Endothelial cell of umbilical vein (primary cell): ENCODE results near the gene HELQ. TPM values are rescaled to one million over a fixed set of nuclear protein-coding genes. Genes with fewer than 3 reads are reported as not detected.

Experiments used
- BruUV-seq: library from RNA; stranded (reverse); fragments of 400-500 nt; replicated peaks from 2 replicates; lab custom pipeline; 2021; lab: Mats Ljungman, UMichigan
- CTCF ChIA-PET: fragments of 300-600, 350-600 bp; sonication (Branson Sonifier 250); formaldehyde crosslinking; loops from one replicate; lab custom pipeline; 2021; ENCODE audit warnings: antibody characterized with exemption, inconsistent platforms; lab: Charles Lee
- POLR2A ChIA-PET: fragments of 300-600, 350-600 bp; sonication (Branson Sonifier 250); formaldehyde crosslinking; loops from one replicate; lab custom pipeline; 2021; ENCODE audit warnings: antibody characterized with exemption, inconsistent platforms; lab: Charles Lee
- DNase-seq: peaks from one replicate; pipeline ENCODE4 v3.0.0-alpha.2; 2011; ENCODE audit warnings: low read depth, low spot score
- FAIRE-seq: peaks from 2 replicates; lab custom pipeline; 2011; peaks lifted over from hg19 to GRCh38; lab: Jason Lieb, UNC
- H2AFZ ChIP-seq: 2 replicates; pipeline ENCODE4 v1.6.0; 2012; ENCODE audit warnings: low read depth, low read length, control low read depth, inconsistent platforms
- H3K27ac ChIP-seq: 2 replicates; pipeline ENCODE4 v1.5.1; 2011; ENCODE audit warnings: low read depth, mild to moderate bottlenecking, control low read depth, low read length, moderate library complexity; ENCODE audit not compliant: insufficient read depth
- H3K27me3 ChIP-seq, 2 experiments: 2 replicates each; pipeline versions ENCODE4 v1.6.0 to v1.6.1; 2011; ENCODE audit warnings: low read length in 2 of 2, mixed read lengths in 1 of 2; ENCODE audit not compliant: control insufficient read depth in 2 of 2, insufficient read depth in 2 of 2
- H3K36me3 ChIP-seq, 2 experiments: 2 replicates in 1 of 2; 3 replicates in 1 of 2; pipeline ENCODE4 v1.5.1; 2011; ENCODE audit warnings: low read length in 2 of 2, mild to moderate bottlenecking in 1 of 2, moderate library complexity in 1 of 2; ENCODE audit not compliant: control insufficient read depth in 2 of 2, insufficient read depth in 2 of 2; ENCODE audit errors: extremely low read depth in 1 of 2
- H3K4me1 ChIP-seq: 3 replicates; pipeline ENCODE4 v1.5.1; 2011; ENCODE audit warnings: mild to moderate bottlenecking, low read length; ENCODE audit not compliant: control insufficient read depth, insufficient read depth; ENCODE audit errors: extremely low read depth
- H3K4me2 ChIP-seq: 2 replicates; pipeline ENCODE4 v1.6.1; 2011; ENCODE audit warnings: low read length, control low read depth, mixed read lengths; ENCODE audit not compliant: insufficient read depth
- H3K4me3 ChIP-seq, 3 experiments: fragments of 200-600 bp in 1 of 3; sonication (generic), shearing (Covaris generic) in 1 of 3; replicated peaks in 1 of 3; 2 replicates each; pipeline ENCODE4 v1.5.1; 2011 to 2016; ENCODE audit warnings: control low read depth in 3 of 3, low read length in 3 of 3, mild to moderate bottlenecking in 2 of 3, inconsistent platforms in 1 of 3, low read depth in 1 of 3, moderate library complexity in 1 of 3; ENCODE audit not compliant: insufficient read depth in 1 of 3
- H3K79me2 ChIP-seq: 2 replicates; pipeline ENCODE4 v1.6.0; 2012; ENCODE audit warnings: low read length, inconsistent platforms; ENCODE audit not compliant: control insufficient read depth, insufficient read depth
- H3K9ac ChIP-seq: replicated peaks from 2 replicates; pipeline ENCODE3; 2011; ENCODE audit warnings: low read length, control low read depth; ENCODE audit not compliant: insufficient read depth; ENCODE audit errors: extremely low read depth
- H3K9me1 ChIP-seq: replicated peaks from 3 replicates; pipeline ENCODE4 v1.6.0; 2011; ENCODE audit warnings: mild to moderate bottlenecking, low read length; ENCODE audit not compliant: control insufficient read depth, insufficient read depth; ENCODE audit errors: extremely low read depth
- H3K9me3 ChIP-seq: replicated peaks from 2 replicates; pipeline ENCODE4 v1.5.1; 2012; ENCODE audit warnings: low read length, inconsistent platforms; ENCODE audit not compliant: control insufficient read depth, insufficient read depth
- H4K20me1 ChIP-seq: replicated peaks from 2 replicates; pipeline ENCODE3; 2011; ENCODE audit warnings: mild to moderate bottlenecking, low read length; ENCODE audit not compliant: control insufficient read depth, insufficient read depth; ENCODE audit errors: extremely low read depth
- EZH2 ChIP-seq: IDR thresholded peaks from 2 replicates; pipeline ENCODE4 v1.6.1; 2012; ENCODE audit warnings: borderline replicate concordance, low read depth, mild to moderate bottlenecking, moderate library complexity, low read length, inconsistent platforms; ENCODE audit not compliant: severe bottlenecking
- FOS ChIP-seq: IDR thresholded peaks from 2 replicates; pipeline ENCODE4 v1.6.1; 2011; ENCODE audit warnings: mild to moderate bottlenecking, low read length, moderate library complexity, borderline replicate concordance; ENCODE audit not compliant: insufficient read depth
- GATA2 ChIP-seq: IDR thresholded peaks from 2 replicates; pipeline ENCODE4 v1.7.0; 2011; ENCODE audit warnings: low read depth, mild to moderate bottlenecking, moderate library complexity, mixed read lengths, low read length; ENCODE audit not compliant: insufficient read length, insufficient read depth
- JUN ChIP-seq: IDR thresholded peaks from 2 replicates; pipeline ENCODE4 v1.6.1; 2011; ENCODE audit warnings: borderline replicate concordance, low read depth; ENCODE audit not compliant: insufficient read length, insufficient read depth
- MAX ChIP-seq: IDR thresholded peaks from 2 replicates; pipeline ENCODE4 v1.6.1; 2011; ENCODE audit not compliant: insufficient read depth, insufficient read length
- MYC ChIP-seq: IDR thresholded peaks from one replicate; pipeline ENCODE4 v1.6.1; 2011; ENCODE audit warnings: mild to moderate bottlenecking, low read depth, low read length
- POLR2A ChIP-seq: IDR thresholded peaks from 2 replicates; pipeline ENCODE4 v1.6.1; 2012; ENCODE audit warnings: low read depth, mild to moderate bottlenecking, control low read depth, low read length
- POLR2AphosphoS5 ChIP-seq: IDR thresholded peaks from 2 replicates; pipeline ENCODE4 v1.6.1; 2012; ENCODE audit warnings: low read depth, mild to moderate bottlenecking, control low read depth, low read length, moderate library complexity; ENCODE audit not compliant: insufficient read depth
- dilution Hi-C: fragments of 300-500 bp; cut with MboI; formaldehyde crosslinking; loops from one replicate; pipeline ENCODE4 v1.15.0; 2019; ENCODE audit warnings: low sequenced_read_pairs; ENCODE audit not compliant: extremely low pct_ligation_motif_present
- intact Hi-C: fragments of 100-400 bp; cut with micrococcal nuclease; formaldehyde crosslinking; loops from one replicate; pipeline ENCODE4 v1.10.0; 2022
- polyA plus RNA-seq, 4 experiments: library from polyadenylated mRNA; depleted of rRNA in 3 of 4; stranded (reverse) in 3 of 4; unstranded in 1 of 4; fragments of >200 nt; gene quantifications; 2 replicates each; pipeline versions ENCODE4 v1.2.1 to v1.2.3, GENCODE V29; 2011 to 2012; ENCODE audit warnings: missing spikeins in 1 of 4
- total RNA-seq: library from RNA; stranded (reverse); gene quantifications from 2 replicates; pipeline ENCODE4 v1.2.3, GENCODE V29; 2021
- TF ChIP-seq, protein P1 (sequence below), 2 donors: IDR thresholded peaks; 1 replicate in 1 of 2; 2 replicates in 1 of 2; pipeline ENCODE4 v1.5.1; 2011; ENCODE audit warnings: low read length in 2 of 2, mild to moderate bottlenecking in 2 of 2, moderate library complexity in 2 of 2, control low read depth in 1 of 2, inconsistent platforms in 1 of 2, low read depth in 1 of 2; ENCODE audit not compliant: insufficient read depth in 1 of 2; ENCODE audit errors: extremely low read depth in 1 of 2

The HELQ gene
- total and polyA plus RNA-seq, 2 donors (not counting 3 experiments of a cell fraction or from before 2014, with no cell fraction given), result 8.7 to 11.1 TPM

DNA sequence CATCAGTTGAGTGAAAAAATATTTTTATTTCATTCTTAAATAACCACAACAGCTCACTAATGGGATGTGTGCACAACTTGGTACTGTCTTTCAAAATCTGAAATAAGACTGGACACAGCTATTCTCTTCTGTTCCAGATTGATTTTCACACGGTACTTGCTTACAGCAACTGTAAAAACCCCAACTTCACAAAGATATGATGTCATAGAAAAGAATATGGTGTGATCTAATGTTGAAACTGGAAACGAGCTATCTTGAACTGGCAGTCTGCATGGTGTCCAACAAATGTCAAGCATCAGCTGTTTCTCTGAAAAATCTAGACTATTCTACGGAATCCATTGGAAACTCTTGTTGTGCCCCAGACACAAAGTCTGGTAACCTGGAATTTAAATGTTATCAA, 14.7 kb downstream of the HELQ start:
- ChIA-PET CTCF (interaction anchor here (0.9 kb wide), 1 partner anchor 159 kb away, joined by 4 read pairs; no protein-coding TSS in a partner anchor), POLR2A (no interaction called here)
- TF ChIP-seq MYC (no peak), JUN (peak; percentile 3)
- Histone ChIP-seq H3K4me3 (no peak overlapping the region), H3K4me1 (no peaks in the 10 kb centered on the region), H3K9me3 (no peaks in the 10 kb centered on the region), H3K79me2 (no peaks in the 10 kb centered on the region), H3K9ac (no peak overlapping the region), H3K36me3 (peaks cover 0 to 2% of the 10 kb centered on the region in 2 experiments), H3K4me2 (no peak overlapping the region), H4K20me1 (no peaks in the 10 kb centered on the region), H2AFZ (no peak overlapping the region), H3K9me1 (no peaks in the 10 kb centered on the region), H3K27ac (no peak overlapping the region), H3K27me3 (no peaks in the 10 kb centered on the region)
- BruUV-seq, result no TSS peak
- dilution Hi-C loops, result no loop called here
- DNase-seq (no peak), FAIRE-seq (no peak)
- intact Hi-C loops, result no loop called here

DNA sequence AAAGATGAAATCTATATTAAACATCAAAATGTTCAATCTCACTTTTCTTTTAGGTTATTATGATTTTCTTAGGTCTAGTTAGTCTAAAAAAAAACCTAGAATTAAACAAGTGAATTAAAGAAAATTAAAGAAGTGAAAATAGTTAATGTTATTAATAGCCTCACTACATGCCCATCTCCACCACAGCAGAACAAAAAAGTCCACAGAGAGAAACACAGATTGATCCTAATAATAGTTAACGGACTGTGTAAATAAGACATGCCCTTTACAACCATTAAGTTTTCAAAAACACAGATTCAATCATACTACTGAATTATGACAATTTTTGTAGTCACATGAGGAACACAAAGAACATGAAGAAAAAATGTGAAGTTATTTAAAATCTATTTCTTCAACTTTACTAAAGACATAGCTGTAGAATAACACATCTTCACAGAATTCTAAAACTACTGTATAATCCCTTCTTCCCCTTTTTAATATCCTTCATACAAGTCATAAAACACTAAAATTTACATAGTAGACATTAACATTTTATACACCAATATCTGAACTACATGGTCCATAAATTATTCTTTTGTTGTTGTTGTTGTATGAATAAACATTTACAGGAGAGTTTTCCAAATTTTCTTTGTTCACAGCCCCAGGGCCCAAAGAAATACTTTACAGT, 15.3 kb downstream of the HELQ start:
- dilution Hi-C loops (no loop called here), intact Hi-C loops (no loop called here)
- POLR2A ChIA-PET, result no interaction called here
- Histone ChIP-seq H3K36me3 (peaks cover 0 to 2% of the 10 kb centered on the region in 2 experiments), H3K4me2 (no peak overlapping the region), H4K20me1 (no peaks in the 10 kb centered on the region), H3K4me1 (no peaks in the 10 kb centered on the region), H3K9me1 (no peaks in the 10 kb centered on the region), H3K27ac (no peak overlapping the region), H3K9ac (no peak overlapping the region), H3K4me3 (no peak overlapping the region), H3K9me3 (no peaks in the 10 kb centered on the region), H3K79me2 (no peaks in the 10 kb centered on the region), H3K27me3 (no peaks in the 10 kb centered on the region), H2AFZ (no peak overlapping the region)
- TF ChIP-seq POLR2A (no peak), POLR2AphosphoS5 (no peak), FOS (no peak), MAX (no peak), EZH2 (no peak), JUN (no peak), MYC (no peak), GATA2 (no peak)
- TF ChIP-seq, protein P1, sequence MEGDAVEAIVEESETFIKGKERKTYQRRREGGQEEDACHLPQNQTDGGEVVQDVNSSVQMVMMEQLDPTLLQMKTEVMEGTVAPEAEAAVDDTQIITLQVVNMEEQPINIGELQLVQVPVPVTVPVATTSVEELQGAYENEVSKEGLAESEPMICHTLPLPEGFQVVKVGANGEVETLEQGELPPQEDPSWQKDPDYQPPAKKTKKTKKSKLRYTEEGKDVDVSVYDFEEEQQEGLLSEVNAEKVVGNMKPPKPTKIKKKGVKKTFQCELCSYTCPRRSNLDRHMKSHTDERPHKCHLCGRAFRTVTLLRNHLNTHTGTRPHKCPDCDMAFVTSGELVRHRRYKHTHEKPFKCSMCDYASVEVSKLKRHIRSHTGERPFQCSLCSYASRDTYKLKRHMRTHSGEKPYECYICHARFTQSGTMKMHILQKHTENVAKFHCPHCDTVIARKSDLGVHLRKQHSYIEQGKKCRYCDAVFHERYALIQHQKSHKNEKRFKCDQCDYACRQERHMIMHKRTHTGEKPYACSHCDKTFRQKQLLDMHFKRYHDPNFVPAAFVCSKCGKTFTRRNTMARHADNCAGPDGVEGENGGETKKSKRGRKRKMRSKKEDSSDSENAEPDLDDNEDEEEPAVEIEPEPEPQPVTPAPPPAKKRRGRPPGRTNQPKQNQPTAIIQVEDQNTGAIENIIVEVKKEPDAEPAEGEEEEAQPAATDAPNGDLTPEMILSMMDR (IDR thresholded peaks at IDR 0.05; ENCODE audit: extremely low read depth in 1 of 2, insufficient read depth in 1 of 2, low read depth in 1 of 2, low read length in 2 of 2), result no peak
- BruUV-seq, result no TSS peak
- FAIRE-seq (no peak), DNase-seq (no peak)
- CTCF ChIA-PET, result interaction anchor here (0.9 kb wide), 1 partner anchor 158 kb away, joined by 4 read pairs; no protein-coding TSS in a partner anchor
